ENCODE measurements around the gene NANOS3. TPM values are rescaled to one million over a fixed set of nuclear protein-coding genes. Genes with fewer than 3 reads are reported as not detected.
A peak's percentile ranks its signal among the peaks of the same experiment; 100 is the strongest.
"Not testable (repeated sequence)": the region's sequence is repeated elsewhere in the genome, so short reads cannot be mapped to it uniquely, and the experiment has no call there.

The NANOS3 gene
- total RNA-seq, 1 donor from 2014 or later: 2.9 TPM

DNA sequence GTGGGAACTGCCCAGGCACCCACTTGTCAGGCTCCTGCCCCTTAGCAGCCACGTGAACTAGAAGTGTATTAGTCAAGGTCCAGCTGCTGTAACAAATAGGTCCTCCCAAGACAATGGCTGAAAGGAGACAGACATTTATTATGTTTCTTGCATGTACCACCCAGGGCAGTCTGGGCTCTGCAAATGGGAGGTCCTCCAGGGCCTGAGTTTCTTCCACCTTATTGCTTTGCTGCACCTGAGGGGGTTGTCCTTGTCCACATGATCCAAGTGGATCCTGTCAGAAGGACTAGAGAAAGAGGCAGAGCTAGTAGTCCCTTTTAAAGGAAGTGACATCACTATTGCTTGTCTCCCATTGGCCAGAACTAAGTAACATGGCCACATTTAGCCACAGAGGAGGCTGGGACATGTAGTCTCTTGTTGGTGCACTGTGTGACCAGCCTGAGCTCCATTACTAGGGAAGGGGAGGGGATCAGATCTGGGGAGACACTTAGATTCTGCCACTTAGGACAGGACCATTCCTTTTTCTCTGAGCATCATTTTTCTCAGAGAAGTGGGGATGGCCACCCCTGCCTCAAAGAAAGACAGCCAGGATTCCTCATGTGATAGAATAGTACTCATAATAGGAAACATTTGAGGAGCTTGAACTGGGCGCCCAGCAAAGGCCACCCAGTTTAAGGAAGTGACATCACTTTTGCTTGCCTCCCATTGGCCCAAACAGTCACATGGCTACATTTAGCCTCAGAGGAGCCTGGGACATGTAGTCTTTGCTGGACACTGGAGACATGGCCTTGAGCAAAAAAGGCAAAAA is 44.2 kb downstream of the NANOS3 start:
- Mint-ChIP-seq H3K4me1 (ENCODE audit: low read depth, unreplicated experiment) (no peaks in the 10 kb centered on the region), H3K27ac (ENCODE audit: unreplicated experiment) (no peak overlapping the region), H3K4me3 (ENCODE audit: unreplicated experiment) (no peak overlapping the region), H3K27me3 (ENCODE audit: low read depth, unreplicated experiment) (no peaks in the 10 kb centered on the region), H3K9me3 (ENCODE audit: unreplicated experiment) (no peaks in the 10 kb centered on the region), H3K36me3 (ENCODE audit: low read depth, unreplicated experiment) (peaks cover 33% of the 10 kb centered on the region)
- Histone ChIP-seq H3K4me3 (ENCODE audit: insufficient read depth, low read depth, low read length) (no peak overlapping the region), H3K4me1 (ENCODE audit: insufficient read depth, low read length) (no peaks in the 10 kb centered on the region), H2AFZ (ENCODE audit: low read depth, low read length) (no peak overlapping the region), H3K4me2 (ENCODE audit: low read length) (no peak overlapping the region), H3K9me3 (ENCODE audit: insufficient read depth, low read depth, low read length) (peaks cover 7% of the 10 kb centered on the region), H3K27me3 (ENCODE audit: insufficient read depth, low read length) (no peaks in the 10 kb centered on the region), H3K27ac (ENCODE audit: low read depth, low read length) (no peak overlapping the region), H3K36me3 (ENCODE audit: insufficient read depth, low read length) (peaks cover 3% of the 10 kb centered on the region), H3K9ac (ENCODE audit: low read length) (no peak overlapping the region), H4K20me1 (ENCODE audit: insufficient read depth, low read length) (no peaks in the 10 kb centered on the region), H3K79me2 (ENCODE audit: insufficient read depth, low read length) (no peaks in the 10 kb centered on the region)
- FAIRE-seq (peak; percentile 5), DNase-seq (ENCODE audit: low read depth) (peak; percentile 41)
- TF ChIP-seq EZH2 (IDR thresholded peaks at IDR 0.05; ENCODE audit: insufficient read depth, low read length): no peak
- TF ChIP-seq, protein P1, sequence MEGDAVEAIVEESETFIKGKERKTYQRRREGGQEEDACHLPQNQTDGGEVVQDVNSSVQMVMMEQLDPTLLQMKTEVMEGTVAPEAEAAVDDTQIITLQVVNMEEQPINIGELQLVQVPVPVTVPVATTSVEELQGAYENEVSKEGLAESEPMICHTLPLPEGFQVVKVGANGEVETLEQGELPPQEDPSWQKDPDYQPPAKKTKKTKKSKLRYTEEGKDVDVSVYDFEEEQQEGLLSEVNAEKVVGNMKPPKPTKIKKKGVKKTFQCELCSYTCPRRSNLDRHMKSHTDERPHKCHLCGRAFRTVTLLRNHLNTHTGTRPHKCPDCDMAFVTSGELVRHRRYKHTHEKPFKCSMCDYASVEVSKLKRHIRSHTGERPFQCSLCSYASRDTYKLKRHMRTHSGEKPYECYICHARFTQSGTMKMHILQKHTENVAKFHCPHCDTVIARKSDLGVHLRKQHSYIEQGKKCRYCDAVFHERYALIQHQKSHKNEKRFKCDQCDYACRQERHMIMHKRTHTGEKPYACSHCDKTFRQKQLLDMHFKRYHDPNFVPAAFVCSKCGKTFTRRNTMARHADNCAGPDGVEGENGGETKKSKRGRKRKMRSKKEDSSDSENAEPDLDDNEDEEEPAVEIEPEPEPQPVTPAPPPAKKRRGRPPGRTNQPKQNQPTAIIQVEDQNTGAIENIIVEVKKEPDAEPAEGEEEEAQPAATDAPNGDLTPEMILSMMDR (IDR thresholded peaks at IDR 0.05; ENCODE audit: insufficient read depth, low read depth, low read length): no peak

DNA sequence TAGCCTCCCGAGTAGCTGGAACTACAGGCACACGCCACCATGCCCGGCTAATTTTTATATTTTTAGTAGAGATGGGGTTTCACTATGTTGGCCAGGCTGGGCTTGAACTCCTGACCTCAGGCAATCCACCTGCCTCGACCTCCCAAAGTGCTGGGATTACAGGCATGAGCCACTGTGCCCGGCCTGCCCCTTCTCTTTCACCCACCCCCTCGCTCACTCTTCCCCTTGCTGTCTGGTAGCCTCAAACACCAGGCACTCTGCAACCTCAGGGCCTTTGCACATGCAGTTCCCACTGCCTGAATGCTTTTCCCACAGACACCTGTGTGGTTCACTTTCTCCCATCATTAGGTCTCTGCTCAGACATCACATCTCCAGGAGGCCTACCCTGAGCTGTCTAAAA is 45.2 kb downstream of the NANOS3 start:
- not testable (repeated sequence) for H3K9ac ChIP-seq (ENCODE audit: low read length); H3K9me3 Mint-ChIP-seq (ENCODE audit: unreplicated experiment); DNase-seq (ENCODE audit: low read depth); FAIRE-seq; H3K4me1 ChIP-seq (ENCODE audit: insufficient read depth, low read length); H4K20me1 ChIP-seq (ENCODE audit: insufficient read depth, low read length); H3K36me3 ChIP-seq (ENCODE audit: insufficient read depth, low read length); H3K27ac Mint-ChIP-seq (ENCODE audit: unreplicated experiment); H3K27ac ChIP-seq (ENCODE audit: low read depth, low read length); H3K4me1 Mint-ChIP-seq (ENCODE audit: low read depth, unreplicated experiment); H3K79me2 ChIP-seq (ENCODE audit: insufficient read depth, low read length); H3K4me3 Mint-ChIP-seq (ENCODE audit: unreplicated experiment); H3K4me3 ChIP-seq (ENCODE audit: insufficient read depth, low read depth, low read length); H3K27me3 Mint-ChIP-seq (ENCODE audit: low read depth, unreplicated experiment); H2AFZ ChIP-seq (ENCODE audit: low read depth, low read length); H3K27me3 ChIP-seq (ENCODE audit: insufficient read depth, low read length); H3K4me2 ChIP-seq (ENCODE audit: low read length); H3K9me3 ChIP-seq (ENCODE audit: insufficient read depth, low read depth, low read length)
- peaks cover 40% of the 10 kb centered on the region for H3K36me3 Mint-ChIP-seq (ENCODE audit: low read depth, unreplicated experiment)

DNA sequence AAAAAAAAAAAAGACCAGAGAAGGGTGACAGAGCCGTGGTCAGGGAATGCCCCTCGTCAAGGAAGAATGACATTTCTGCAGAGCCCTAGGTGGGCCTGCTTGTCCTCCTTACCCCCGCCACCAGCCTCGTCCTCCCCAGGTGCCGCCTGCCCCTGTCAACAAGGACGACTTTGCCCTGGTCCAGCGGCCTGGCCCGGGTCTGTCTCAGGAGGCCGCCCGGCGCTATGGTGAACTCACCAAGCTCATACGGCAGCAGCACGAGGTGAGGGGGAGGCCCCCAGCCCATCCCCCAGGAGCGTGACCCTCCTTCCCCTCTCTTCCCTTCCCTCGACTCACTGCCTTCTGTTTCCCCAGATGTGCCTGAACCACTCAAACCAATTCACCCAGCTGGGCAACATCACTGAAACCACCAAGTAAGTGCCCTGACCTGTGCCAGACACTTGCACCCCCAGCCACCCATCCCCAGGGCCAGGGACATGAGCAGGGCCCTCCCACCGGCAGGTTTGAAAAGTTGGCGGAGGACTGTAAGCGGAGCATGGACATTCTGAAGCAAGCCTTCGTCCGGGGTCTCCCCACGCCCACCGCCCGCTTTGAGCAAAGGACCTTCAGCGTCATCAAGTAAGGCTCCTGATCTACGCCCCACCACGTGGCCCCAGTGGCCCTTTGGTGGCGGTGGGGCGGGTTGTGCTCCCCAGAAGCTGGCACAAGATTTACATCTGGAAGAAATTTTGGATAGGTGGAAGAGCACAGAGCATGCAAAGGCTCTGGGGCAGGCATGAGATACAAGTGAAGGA is 46.5 kb downstream of the NANOS3 start:
- H3K27ac ChIP-seq (ENCODE audit: low read depth, low read length): no peak overlapping the region
- no peaks in the 10 kb centered on the region for H3K79me2 ChIP-seq (ENCODE audit: insufficient read depth, low read length)
- H3K4me3 ChIP-seq (ENCODE audit: insufficient read depth, low read depth, low read length): no peak overlapping the region
- H3K36me3 ChIP-seq (ENCODE audit: insufficient read depth, low read length): peaks cover 3% of the 10 kb centered on the region
- Mint-ChIP-seq H3K4me3 (ENCODE audit: unreplicated experiment) (no peak overlapping the region), H3K27ac (ENCODE audit: unreplicated experiment) (no peak overlapping the region), H3K36me3 (ENCODE audit: low read depth, unreplicated experiment) (peaks cover 44% of the 10 kb centered on the region), H3K4me1 (ENCODE audit: low read depth, unreplicated experiment) (no peaks in the 10 kb centered on the region), H3K27me3 (ENCODE audit: low read depth, unreplicated experiment) (no peaks in the 10 kb centered on the region), H3K9me3 (ENCODE audit: unreplicated experiment) (peaks cover 2% of the 10 kb centered on the region)
- H4K20me1 ChIP-seq (ENCODE audit: insufficient read depth, low read length): no peaks in the 10 kb centered on the region
- H3K9ac ChIP-seq (ENCODE audit: low read length): no peak overlapping the region
- no peak for TF ChIP-seq EZH2 (IDR thresholded peaks at IDR 0.05; ENCODE audit: insufficient read depth, low read length)
- TF ChIP-seq, protein P1 (IDR thresholded peaks at IDR 0.05; ENCODE audit: insufficient read depth, low read depth, low read length): no peak
- no peak for FAIRE-seq
- no peaks in the 10 kb centered on the region for H3K4me1 ChIP-seq (ENCODE audit: insufficient read depth, low read length)
- DNase-seq (ENCODE audit: low read depth): no peak
- no peak overlapping the region for H3K4me2 ChIP-seq (ENCODE audit: low read length)
- H3K27me3 ChIP-seq (ENCODE audit: insufficient read depth, low read length): no peaks in the 10 kb centered on the region
- no peak overlapping the region for H2AFZ ChIP-seq (ENCODE audit: low read depth, low read length)
- peaks cover 7% of the 10 kb centered on the region for H3K9me3 ChIP-seq (ENCODE audit: insufficient read depth, low read depth, low read length)
